Measurements from ENCODE around the gene TMEM223.
"Not testable (repeated sequence)": the region's sequence is repeated elsewhere in the genome, so short reads cannot be mapped to it uniquely, and the experiment has no call there.

- TF ChIP-seq, protein P1, sequence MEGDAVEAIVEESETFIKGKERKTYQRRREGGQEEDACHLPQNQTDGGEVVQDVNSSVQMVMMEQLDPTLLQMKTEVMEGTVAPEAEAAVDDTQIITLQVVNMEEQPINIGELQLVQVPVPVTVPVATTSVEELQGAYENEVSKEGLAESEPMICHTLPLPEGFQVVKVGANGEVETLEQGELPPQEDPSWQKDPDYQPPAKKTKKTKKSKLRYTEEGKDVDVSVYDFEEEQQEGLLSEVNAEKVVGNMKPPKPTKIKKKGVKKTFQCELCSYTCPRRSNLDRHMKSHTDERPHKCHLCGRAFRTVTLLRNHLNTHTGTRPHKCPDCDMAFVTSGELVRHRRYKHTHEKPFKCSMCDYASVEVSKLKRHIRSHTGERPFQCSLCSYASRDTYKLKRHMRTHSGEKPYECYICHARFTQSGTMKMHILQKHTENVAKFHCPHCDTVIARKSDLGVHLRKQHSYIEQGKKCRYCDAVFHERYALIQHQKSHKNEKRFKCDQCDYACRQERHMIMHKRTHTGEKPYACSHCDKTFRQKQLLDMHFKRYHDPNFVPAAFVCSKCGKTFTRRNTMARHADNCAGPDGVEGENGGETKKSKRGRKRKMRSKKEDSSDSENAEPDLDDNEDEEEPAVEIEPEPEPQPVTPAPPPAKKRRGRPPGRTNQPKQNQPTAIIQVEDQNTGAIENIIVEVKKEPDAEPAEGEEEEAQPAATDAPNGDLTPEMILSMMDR (IDR thresholded peaks at IDR 0.05; ENCODE audit: low read depth, low read length, poor library complexity, severe bottlenecking): not testable (repeated sequence)
- not testable (repeated sequence) for TF ChIP-seq EZH2phosphoT487 (IDR thresholded peaks at IDR 0.05; ENCODE audit: borderline replicate concordance, low read length)
Measured at GRCh38 chr11:62828130-62828529, 36.3 kb upstream of the TMEM223 start.

Measured in DOHH2 (cell line).